Activated naive CD8-positive, alpha-beta T cell (primary cell): ENCODE data around the gene CALM1.

Experiments
- H3K27ac Mint-ChIP-seq: one replicate; pipeline ENCODE4 v1.8.0; 2021; ENCODE audit warnings: mixed read lengths
- H3K27me3 Mint-ChIP-seq: one replicate; pipeline ENCODE4 v1.8.0; 2021; ENCODE audit warnings: mixed read lengths
- H3K36me3 Mint-ChIP-seq: one replicate; pipeline ENCODE4 v1.8.0; 2021; ENCODE audit warnings: mixed read lengths
- H3K4me1 Mint-ChIP-seq: one replicate; pipeline ENCODE4 v1.8.0; 2021; ENCODE audit warnings: low read depth, mixed read lengths
- H3K4me3 Mint-ChIP-seq: one replicate; pipeline ENCODE4 v1.8.0; 2021; ENCODE audit warnings: mild to moderate bottlenecking, mixed read lengths
- H3K9me3 Mint-ChIP-seq: one replicate; pipeline ENCODE4 v1.8.0; 2021; ENCODE audit warnings: low read depth, mixed read lengths

The CALM1 gene

DNA sequence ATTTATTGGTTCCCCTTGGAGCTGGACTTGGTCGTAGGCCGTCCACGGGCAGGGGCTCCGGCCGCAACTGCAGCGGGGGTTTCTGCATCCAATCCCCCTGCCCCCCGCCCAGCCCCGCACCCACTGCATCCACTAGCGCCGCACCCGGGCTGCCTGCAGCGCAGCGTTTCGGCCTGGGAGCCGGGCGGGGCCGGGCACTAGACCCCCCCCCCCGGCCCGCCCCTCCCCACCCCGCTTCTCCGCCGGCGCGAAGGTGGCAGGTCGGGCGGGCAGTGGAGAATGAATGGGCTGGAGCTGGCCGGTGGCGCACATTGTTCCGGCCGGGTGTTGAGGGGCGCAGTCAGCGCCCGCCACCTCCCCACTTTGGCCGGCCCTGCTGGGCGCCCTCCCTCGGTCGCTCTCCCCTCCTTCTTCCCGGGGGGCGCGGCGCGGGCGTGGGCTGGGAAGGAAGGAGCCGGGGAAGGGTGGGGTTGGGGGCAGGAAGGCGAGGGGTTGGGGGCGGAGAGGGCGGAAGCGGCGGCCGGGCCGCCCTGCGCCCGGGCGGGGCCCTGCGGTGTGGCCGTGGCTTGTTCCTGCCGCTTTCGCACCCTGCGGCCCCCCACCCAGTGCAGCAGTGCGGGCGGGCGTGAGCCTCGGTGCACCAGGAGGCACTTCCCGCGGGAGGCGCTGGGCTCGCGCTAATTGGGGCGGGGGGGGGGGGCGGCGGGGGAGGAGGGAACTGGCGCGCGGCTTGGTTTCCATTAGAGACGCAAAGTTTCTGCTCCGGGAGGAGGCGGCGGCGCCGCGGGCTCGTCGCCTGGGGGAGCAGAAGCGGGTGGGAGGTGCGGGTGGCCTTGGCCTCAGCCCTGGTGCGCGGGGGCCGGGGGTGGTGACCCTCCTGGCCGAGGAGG, 841 bp downstream of the CALM1 start:
- peaks cover 45% of the 10 kb centered on the region for H3K4me1 Mint-ChIP-seq
- H3K27ac Mint-ChIP-seq, result peak overlapping the region; percentile 94
- H3K4me3 Mint-ChIP-seq, result peak overlapping the region; percentile 97

GRCh38 chr14:90398315-90398839, 1.5 kb downstream of the CALM1 start:
- Mint-ChIP-seq H3K27me3 (no peaks in the 10 kb centered on the region), H3K4me1 (peaks cover 52% of the 10 kb centered on the region), H3K27ac (peak overlapping the region; percentile 97), H3K36me3 (peaks cover 13% of the 10 kb centered on the region), H3K9me3 (no peaks in the 10 kb centered on the region), H3K4me3 (peak overlapping the region; percentile 97)

More for the DNA sequence above, 841 bp downstream of the CALM1 start:
- no peaks in the 10 kb centered on the region for H3K9me3 Mint-ChIP-seq
- no peaks in the 10 kb centered on the region for H3K27me3 Mint-ChIP-seq
- peaks cover 13% of the 10 kb centered on the region for H3K36me3 Mint-ChIP-seq

- Mint-ChIP-seq H3K4me1 (peaks cover 58% of the 10 kb centered on the region), H3K9me3 (no peaks in the 10 kb centered on the region), H3K4me3 (peak overlapping the region; percentile 97), H3K36me3 (peaks cover 13% of the 10 kb centered on the region), H3K27me3 (no peaks in the 10 kb centered on the region), H3K27ac (peak overlapping the region; percentile 97)
Measured at GRCh38 chr14:90398841-90399540, 2.2 kb downstream of the CALM1 start.

DNA sequence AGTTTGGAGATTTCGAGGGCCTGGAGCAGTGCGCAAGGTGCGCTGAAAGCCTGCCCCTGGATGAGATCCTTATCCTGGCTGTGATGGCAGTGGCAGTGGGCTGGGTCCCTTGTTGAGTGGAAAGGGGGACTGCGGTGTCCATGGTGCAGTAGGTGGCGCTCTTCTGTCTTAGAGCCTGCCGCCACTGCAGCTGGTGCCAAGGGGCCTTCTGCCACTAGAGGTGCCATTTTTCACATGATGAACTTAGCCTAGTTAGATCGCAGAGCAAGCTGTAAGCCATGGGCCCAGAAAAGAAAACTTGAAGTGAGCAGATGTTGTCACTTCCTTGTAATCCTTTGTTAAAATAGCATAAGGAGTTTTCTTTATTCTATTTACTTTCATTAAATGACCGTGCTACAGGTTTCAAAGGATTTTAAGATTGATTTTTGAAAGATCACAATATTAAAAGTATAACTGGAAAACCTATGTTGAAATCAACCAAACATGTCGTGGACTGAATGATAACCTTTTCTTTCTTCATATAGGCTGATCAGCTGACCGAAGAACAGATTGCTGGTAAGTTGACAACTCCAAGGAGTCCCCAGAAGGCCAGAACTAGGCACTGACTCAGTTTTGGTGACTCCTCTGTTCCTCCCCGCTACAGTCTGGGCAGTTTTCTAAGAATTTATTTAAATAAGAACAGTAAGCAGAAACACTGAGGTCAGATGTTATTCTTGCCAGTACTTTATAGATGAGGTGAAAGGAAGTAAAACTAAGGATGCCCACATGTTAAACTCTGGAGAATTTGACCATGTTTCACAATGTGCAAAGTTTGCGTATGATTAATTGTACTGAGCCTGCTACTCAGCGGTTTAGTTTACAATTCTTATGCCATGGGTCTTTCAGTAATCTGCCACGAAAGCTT, 3.0 kb downstream of the CALM1 start:
- peaks cover 15% of the 10 kb centered on the region for H3K36me3 Mint-ChIP-seq
- peaks cover 64% of the 10 kb centered on the region for H3K4me1 Mint-ChIP-seq
- H3K27me3 Mint-ChIP-seq, result no peaks in the 10 kb centered on the region
- H3K9me3 Mint-ChIP-seq, result no peaks in the 10 kb centered on the region
- H3K4me3 Mint-ChIP-seq, result peak overlapping the region; percentile 97
- H3K27ac Mint-ChIP-seq, result peak overlapping the region; percentile 97

GRCh38 chr14:90400904-90401561, 4.2 kb downstream of the CALM1 start:
- Mint-ChIP-seq H3K27me3 (no peaks in the 10 kb centered on the region), H3K36me3 (peaks cover 15% of the 10 kb centered on the region), H3K4me3 (peak overlapping the region; percentile 97), H3K4me1 (peaks cover 72% of the 10 kb centered on the region), H3K27ac (peak overlapping the region; percentile 97), H3K9me3 (no peaks in the 10 kb centered on the region)

- Mint-ChIP-seq H3K36me3 (peaks cover 15% of the 10 kb centered on the region), H3K4me3 (peak overlapping the region; percentile 97), H3K27me3 (no peaks in the 10 kb centered on the region), H3K27ac (peak overlapping the region; percentile 97), H3K9me3 (no peaks in the 10 kb centered on the region), H3K4me1 (peaks cover 77% of the 10 kb centered on the region)
Measured at GRCh38 chr14:90402016-90402415, 5.2 kb downstream of the CALM1 start.

GRCh38 chr14:90403065-90403464, 6.2 kb downstream of the CALM1 start:
- Mint-ChIP-seq H3K9me3 (no peaks in the 10 kb centered on the region), H3K27me3 (no peaks in the 10 kb centered on the region), H3K36me3 (peaks cover 15% of the 10 kb centered on the region), H3K4me1 (peaks cover 77% of the 10 kb centered on the region), H3K4me3 (peak overlapping the region; percentile 36), H3K27ac (peak overlapping the region; percentile 97)

DNA sequence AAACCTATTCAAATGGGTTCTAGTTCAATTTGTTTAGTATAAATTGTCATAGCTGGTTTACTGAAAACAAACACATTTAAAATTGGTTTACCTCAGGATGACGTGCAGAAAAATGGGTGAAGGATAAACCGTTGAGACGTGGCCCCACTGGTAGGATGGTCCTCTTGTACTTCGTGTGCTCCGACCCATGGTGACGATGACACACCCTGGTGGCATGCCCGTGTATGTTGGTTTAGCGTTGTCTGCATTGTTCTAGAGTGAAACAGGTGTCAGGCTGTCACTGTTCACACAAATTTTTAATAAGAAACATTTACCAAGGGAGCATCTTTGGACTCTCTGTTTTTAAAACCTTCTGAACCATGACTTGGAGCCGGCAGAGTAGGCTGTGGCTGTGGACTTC, 8.3 kb downstream of the CALM1 start:
- Mint-ChIP-seq H3K4me1 (peaks cover 69% of the 10 kb centered on the region), H3K9me3 (no peaks in the 10 kb centered on the region), H3K36me3 (peaks cover 15% of the 10 kb centered on the region), H3K4me3 (no peak overlapping the region), H3K27ac (peak overlapping the region; percentile 58), H3K27me3 (no peaks in the 10 kb centered on the region)

DNA sequence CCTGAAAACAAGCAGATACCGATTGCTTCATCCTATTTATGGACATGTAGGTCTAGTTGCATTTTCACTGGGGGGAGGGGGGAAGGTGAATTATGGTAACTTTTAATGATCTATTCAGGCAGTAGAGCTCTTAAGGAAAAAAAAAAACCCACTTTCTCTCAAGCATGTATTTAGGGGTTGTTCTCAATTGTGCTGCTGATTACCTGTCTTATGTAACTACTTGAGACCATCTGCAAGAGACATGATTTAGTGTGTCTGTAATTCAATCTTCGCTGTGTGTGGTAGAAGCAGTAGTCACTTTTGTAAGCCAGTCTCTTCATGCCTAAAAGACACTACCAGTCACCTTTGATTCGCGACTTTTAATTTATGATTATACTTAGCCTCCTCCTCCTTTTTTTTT, 8.9 kb downstream of the CALM1 start:
- H3K9me3 Mint-ChIP-seq, result no peaks in the 10 kb centered on the region
- H3K27ac Mint-ChIP-seq, result peak overlapping the region; percentile 58
- H3K36me3 Mint-ChIP-seq, result peaks cover 11% of the 10 kb centered on the region
- peaks cover 67% of the 10 kb centered on the region for H3K4me1 Mint-ChIP-seq
- H3K27me3 Mint-ChIP-seq, result no peaks in the 10 kb centered on the region
- H3K4me3 Mint-ChIP-seq, result no peak overlapping the region

DNA sequence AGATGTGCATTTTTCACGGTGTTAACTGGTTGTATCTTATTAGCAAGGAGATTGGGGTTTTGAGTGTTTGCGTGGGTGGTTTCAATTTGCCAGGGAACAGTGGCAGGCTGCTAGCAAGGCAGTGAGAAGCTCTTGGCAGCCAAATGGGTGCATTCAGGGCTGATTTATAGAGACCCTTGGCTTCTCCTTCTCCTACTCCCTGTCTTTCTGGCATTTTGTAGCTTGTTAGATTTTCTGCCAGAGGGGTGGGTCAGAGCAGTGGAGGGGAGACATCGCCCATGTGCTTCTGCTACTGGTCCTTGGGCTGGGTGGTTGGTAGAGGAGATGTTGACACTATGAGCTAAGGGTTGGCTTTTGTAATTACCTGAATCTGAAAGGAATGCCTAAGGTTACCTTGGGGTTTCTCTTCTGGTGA, 9.6 kb downstream of the CALM1 start:
- H3K27me3 Mint-ChIP-seq, result no peaks in the 10 kb centered on the region
- H3K9me3 Mint-ChIP-seq, result no peaks in the 10 kb centered on the region
- no peak overlapping the region for H3K4me3 Mint-ChIP-seq
- peaks cover 8% of the 10 kb centered on the region for H3K36me3 Mint-ChIP-seq
- H3K27ac Mint-ChIP-seq, result peak overlapping the region; percentile 58
- peaks cover 62% of the 10 kb centered on the region for H3K4me1 Mint-ChIP-seq

DNA sequence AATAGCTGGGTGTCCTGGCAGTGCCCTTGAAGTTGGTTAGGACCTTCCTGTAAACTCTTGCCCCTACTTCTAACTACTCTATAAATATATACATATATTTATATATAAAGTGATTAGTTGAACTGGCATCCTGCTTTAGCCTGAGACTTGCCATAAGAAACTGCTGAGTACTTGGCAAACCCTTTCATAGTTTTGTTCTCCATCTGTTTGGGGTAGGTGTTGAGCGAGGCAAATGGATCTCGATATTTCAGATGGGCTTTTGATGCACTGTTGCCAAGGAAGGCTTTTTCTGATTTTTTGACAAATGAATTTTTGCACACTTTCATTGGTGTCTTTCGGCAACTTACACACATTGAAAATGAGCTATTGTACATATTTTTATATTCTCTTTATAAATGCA, 10.4 kb downstream of the CALM1 start:
- Mint-ChIP-seq H3K27me3 (no peaks in the 10 kb centered on the region), H3K4me1 (peaks cover 56% of the 10 kb centered on the region), H3K36me3 (peaks cover 4% of the 10 kb centered on the region), H3K4me3 (no peak overlapping the region), H3K9me3 (no peaks in the 10 kb centered on the region), H3K27ac (no peak overlapping the region)

DNA sequence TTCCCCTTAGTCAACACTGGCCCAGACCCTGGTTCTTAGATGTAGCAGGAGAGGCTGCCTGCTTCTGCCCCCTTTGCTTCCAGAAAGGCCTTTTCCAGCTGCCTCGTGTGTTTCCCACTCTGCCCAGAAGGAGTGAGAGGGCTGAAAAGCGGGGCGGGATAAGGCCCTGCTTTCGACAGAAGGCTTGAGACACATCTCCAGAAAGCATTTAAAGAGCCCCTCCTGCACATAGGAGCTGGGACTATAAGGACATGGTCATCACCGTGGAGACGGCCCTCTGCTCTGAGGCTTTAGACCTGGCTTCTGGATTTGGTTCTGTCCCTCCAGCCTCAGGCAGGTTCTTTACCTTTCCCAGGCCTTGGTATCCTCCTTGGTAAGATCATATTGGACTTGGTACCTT, 11.9 kb downstream of the CALM1 start:
- Mint-ChIP-seq H3K36me3 (peaks cover 2% of the 10 kb centered on the region), H3K27ac (peak overlapping the region; percentile 47), H3K9me3 (no peaks in the 10 kb centered on the region), H3K4me3 (no peak overlapping the region), H3K4me1 (peaks cover 41% of the 10 kb centered on the region), H3K27me3 (no peaks in the 10 kb centered on the region)

GRCh38 chr14:90409209-90409730, 12.4 kb downstream of the CALM1 start:
- Mint-ChIP-seq H3K9me3 (no peaks in the 10 kb centered on the region), H3K27ac (peak overlapping the region; percentile 47), H3K4me3 (no peak overlapping the region), H3K4me1 (peaks cover 35% of the 10 kb centered on the region), H3K27me3 (no peaks in the 10 kb centered on the region), H3K36me3 (peaks cover under 1% of the 10 kb centered on the region)

DNA sequence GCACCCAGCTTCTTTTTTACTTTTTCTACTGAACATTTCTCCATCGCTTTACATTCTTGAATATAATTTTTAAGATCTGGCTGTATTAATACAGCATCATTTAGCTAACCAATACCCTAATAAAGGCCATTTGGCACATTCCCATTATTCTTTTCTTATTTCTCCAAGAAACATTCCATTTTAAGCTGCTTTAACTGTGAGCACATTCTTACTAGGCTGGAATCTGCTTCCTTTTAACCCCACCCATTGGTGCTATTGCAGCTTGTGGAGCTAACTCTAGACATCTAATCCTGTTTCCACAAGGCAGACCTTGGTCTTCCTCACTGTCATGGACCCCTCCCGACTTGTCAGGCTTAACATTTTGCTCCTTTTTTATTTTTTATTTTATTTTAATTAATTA, 15.2 kb downstream of the CALM1 start:
- Mint-ChIP-seq H3K36me3 (no peaks in the 10 kb centered on the region), H3K27me3 (no peaks in the 10 kb centered on the region), H3K9me3 (no peaks in the 10 kb centered on the region), H3K4me1 (peaks cover 16% of the 10 kb centered on the region), H3K4me3 (no peak overlapping the region), H3K27ac (no peak overlapping the region)
